ENCODE results near the gene PPARD.

DNA sequence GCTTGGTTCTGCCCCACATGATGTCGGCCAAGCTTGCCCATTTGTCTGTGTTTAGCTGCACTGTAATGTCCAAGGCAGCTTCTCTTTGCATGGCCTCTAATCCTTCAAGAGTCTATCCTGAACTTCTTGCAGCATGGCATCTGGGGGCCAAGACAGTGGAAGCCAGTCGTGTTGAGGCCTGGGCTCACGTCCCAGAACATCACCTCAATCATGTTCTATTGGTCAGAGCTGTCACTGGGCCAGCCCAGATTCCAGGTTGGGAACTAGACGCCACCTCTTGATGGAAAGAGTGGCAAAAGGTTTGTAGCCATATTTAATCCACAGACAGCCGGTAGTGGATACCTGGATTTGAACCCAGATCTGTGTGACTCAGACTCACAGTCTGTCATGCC, 25.3 kb downstream of the PPARD start:
- TF ChIP-seq, protein P1, sequence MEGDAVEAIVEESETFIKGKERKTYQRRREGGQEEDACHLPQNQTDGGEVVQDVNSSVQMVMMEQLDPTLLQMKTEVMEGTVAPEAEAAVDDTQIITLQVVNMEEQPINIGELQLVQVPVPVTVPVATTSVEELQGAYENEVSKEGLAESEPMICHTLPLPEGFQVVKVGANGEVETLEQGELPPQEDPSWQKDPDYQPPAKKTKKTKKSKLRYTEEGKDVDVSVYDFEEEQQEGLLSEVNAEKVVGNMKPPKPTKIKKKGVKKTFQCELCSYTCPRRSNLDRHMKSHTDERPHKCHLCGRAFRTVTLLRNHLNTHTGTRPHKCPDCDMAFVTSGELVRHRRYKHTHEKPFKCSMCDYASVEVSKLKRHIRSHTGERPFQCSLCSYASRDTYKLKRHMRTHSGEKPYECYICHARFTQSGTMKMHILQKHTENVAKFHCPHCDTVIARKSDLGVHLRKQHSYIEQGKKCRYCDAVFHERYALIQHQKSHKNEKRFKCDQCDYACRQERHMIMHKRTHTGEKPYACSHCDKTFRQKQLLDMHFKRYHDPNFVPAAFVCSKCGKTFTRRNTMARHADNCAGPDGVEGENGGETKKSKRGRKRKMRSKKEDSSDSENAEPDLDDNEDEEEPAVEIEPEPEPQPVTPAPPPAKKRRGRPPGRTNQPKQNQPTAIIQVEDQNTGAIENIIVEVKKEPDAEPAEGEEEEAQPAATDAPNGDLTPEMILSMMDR (IDR thresholded peaks at IDR 0.05; ENCODE audit: poor library complexity, severe bottlenecking): no peak
- TF ChIP-seq EZH2 (IDR thresholded peaks at IDR 0.05; ENCODE audit: borderline replicate concordance, insufficient read depth, low read length, poor library complexity, severe bottlenecking): no peak

Data from neural cell (in vitro differentiated cells).